Measurements from ENCODE around the gene OTOP3.

The OTOP3 gene

GRCh38 chr17:74941128-74941725 lies 5.5 kb downstream of the OTOP3 start:
- no peak for DNase-seq (ENCODE audit: low read depth)

- no peak for DNase-seq (ENCODE audit: low read depth)
Measured at GRCh38 chr17:74943808-74944522, 8.3 kb downstream of the OTOP3 start.

GRCh38 chr17:74945543-74945942 lies 9.8 kb downstream of the OTOP3 start:
- DNase-seq (ENCODE audit: low read depth) = no peak

- no peak for DNase-seq (ENCODE audit: low read depth)
Measured at GRCh38 chr17:74946641-74947040, 10.9 kb downstream of the OTOP3 start.

GRCh38 chr17:74947041-74947754 lies 11.5 kb downstream of the OTOP3 start:
- DNase-seq (ENCODE audit: low read depth) = no peak

GRCh38 chr17:74949455-74950115 lies 13.9 kb downstream of the OTOP3 start:
- DNase-seq (ENCODE audit: low read depth) = no peak

GRCh38 chr17:74950207-74950606 lies 14.5 kb downstream of the OTOP3 start:
- no peak for DNase-seq (ENCODE audit: low read depth)

GRCh38 chr17:74951065-74951464 lies 15.4 kb downstream of the OTOP3 start:
- no peak for DNase-seq (ENCODE audit: low read depth)

GRCh38 chr17:74951680-74952421 lies 16.2 kb downstream of the OTOP3 start:
- DNase-seq (ENCODE audit: low read depth) = no peak

- no peak for DNase-seq (ENCODE audit: low read depth)
Measured at GRCh38 chr17:74952431-74953133, 16.9 kb downstream of the OTOP3 start.

GRCh38 chr17:74953134-74953687 lies 17.5 kb downstream of the OTOP3 start:
- no peak for DNase-seq (ENCODE audit: low read depth)

- DNase-seq (ENCODE audit: low read depth) = no peak
Measured at GRCh38 chr17:74954115-74954514, 18.4 kb downstream of the OTOP3 start.

GRCh38 chr17:74954665-74955421 lies 19.1 kb downstream of the OTOP3 start:
- DNase-seq (ENCODE audit: low read depth) = no peak

GRCh38 chr17:74956093-74956492 lies 20.4 kb downstream of the OTOP3 start:
- no peak for DNase-seq (ENCODE audit: low read depth)

GRCh38 chr17:74957935-74958740 lies 22.4 kb downstream of the OTOP3 start:
- DNase-seq (ENCODE audit: low read depth) = no peak

- DNase-seq (ENCODE audit: low read depth) = no peak
Measured at GRCh38 chr17:74959826-74960515, 24.3 kb downstream of the OTOP3 start.

- DNase-seq (ENCODE audit: low read depth) = no peak
Measured at GRCh38 chr17:74960570-74961342, 25.1 kb downstream of the OTOP3 start.
